ENCODE data around the gene SAMD8. TPM values are rescaled to one million over a fixed set of nuclear protein-coding genes. Genes with fewer than 3 reads are reported as not detected.

Gene SAMD8
- total and polyA plus RNA-seq, 10 of the 15 experiments (the other 5 are each of a cell fraction or from before 2014, with no cell fraction given) = 2.8 to 26.0 (median 9.3) TPM

DNA sequence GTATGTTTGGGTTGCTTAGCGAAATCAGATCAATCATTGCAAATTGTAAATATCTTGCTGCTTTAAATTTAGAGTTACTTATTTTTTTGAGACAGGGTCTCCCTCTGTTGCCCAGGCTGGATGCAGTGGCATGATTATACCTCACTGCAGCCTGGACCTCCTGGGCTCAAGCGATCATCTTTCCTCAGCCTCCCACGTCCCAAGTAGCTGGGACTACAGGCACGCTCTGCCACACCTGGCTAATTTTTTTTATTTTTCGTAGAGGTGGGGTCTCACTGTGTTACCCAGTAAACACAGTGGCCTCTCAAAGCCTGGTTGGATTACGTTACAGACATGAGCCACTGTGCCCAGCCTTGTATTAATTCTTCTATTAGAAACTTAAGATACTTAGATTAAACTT, 100.9 kb downstream of the SAMD8 start:
- Histone ChIP-seq H3K27ac (ENCODE audit: control insufficient read depth, insufficient read depth) (no peak overlapping the region; the same call in 1 of the 2 replicates), H3K36me3 (ENCODE audit: control insufficient read depth in 2 of 2, insufficient read depth in 2 of 2, low read length in 1 of 2) (peaks cover 5 to 29% of the 10 kb centered on the region in 2 experiments), H3K4me3 (peak overlapping the region; percentile 91), H3K4me1 (ENCODE audit: control insufficient read depth, insufficient read depth, low read length) (0 out of 2 replicates have a peak, but pooled peaks cover 4% of the 10 kb centered on the region), H4K20me1 (ENCODE audit: control insufficient read depth, insufficient read depth) (no peaks in the 10 kb centered on the region), H3K27me3 (replicated peaks in 1 of 2; ENCODE audit: control insufficient read depth in 2 of 2, insufficient read depth in 2 of 2, low read length in 1 of 2) (no peaks in the 10 kb centered on the region), H2AFZ (ENCODE audit: control insufficient read depth, low read depth, low read length) (no peak overlapping the region), H3K9ac (ENCODE audit: control insufficient read depth, insufficient read depth, low read length) (no peak overlapping the region), H3K4me2 (ENCODE audit: control insufficient read depth, insufficient read depth) (peak overlapping the region; percentile 83), H3K9me3 (replicated peaks; ENCODE audit: control insufficient read depth, insufficient read depth, low read length) (no peaks in the 10 kb centered on the region), H3K79me2 (ENCODE audit: control insufficient read depth, insufficient read depth, low read length) (peaks cover 55% of the 10 kb centered on the region)
- ChIA-PET SMC1A (ENCODE audit: uncharacterized antibody, unreplicated experiment) (interaction anchor here (0.7 to 2.8 kb wide), 6 partner anchors 10 to 89 kb away, joined by 3 to 9 read pairs (median 4); no protein-coding TSS in a partner anchor), CTCF (interaction anchor here (1.5 to 4.3 kb wide), 5 partner anchors 13 to 24 kb away, joined by 5 to 41 read pairs (median 21); partner anchors contain the start of gene COMTD1), POLR2A (interaction anchor here (0.7 to 2.2 kb wide), 2 partner anchors 11 to 22 kb away, joined by 3 to 11 read pairs; no protein-coding TSS in a partner anchor), RAD21 (ENCODE audit: unreplicated experiment) (interaction anchor here (1.0 to 3.3 kb wide), 3 partner anchors 8 to 25 kb away, joined by 3 to 14 read pairs (median 5); partner anchors contain the start of gene COMTD1)
- ATAC-seq = no peak
- WGBS (ENCODE audit: insufficient coverage, insufficient replicate concordance, low lambda C conversion rate, missing lambda C conversion rate) = 79% methylated on average over 6 of the region's 6 CpGs
- intact Hi-C loops (cut with micrococcal nuclease; ENCODE audit: unreplicated experiment) (no loop called here), in situ Hi-C loops (cut with MboI) (no loop called here)
- no peak for DNase-seq (ENCODE audit: low read depth, low spot score)
- no peak for TF ChIP-seq NFYB (IDR thresholded peaks at IDR 0.05; ENCODE audit: insufficient read depth, low read depth, low read length)
- TF ChIP-seq, protein P1, sequence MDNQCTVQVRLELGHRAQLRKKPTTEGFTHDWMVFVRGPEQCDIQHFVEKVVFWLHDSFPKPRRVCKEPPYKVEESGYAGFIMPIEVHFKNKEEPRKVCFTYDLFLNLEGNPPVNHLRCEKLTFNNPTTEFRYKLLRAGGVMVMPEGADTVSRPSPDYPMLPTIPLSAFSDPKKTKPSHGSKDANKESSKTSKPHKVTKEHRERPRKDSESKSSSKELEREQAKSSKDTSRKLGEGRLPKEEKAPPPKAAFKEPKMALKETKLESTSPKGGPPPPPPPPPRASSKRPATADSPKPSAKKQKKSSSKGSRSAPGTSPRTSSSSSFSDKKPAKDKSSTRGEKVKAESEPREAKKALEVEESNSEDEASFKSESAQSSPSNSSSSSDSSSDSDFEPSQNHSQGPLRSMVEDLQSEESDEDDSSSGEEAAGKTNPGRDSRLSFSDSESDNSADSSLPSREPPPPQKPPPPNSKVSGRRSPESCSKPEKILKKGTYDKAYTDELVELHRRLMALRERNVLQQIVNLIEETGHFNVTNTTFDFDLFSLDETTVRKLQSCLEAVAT (IDR thresholded peaks at IDR 0.05) = no peak
- TF ChIP-seq IRF4 (IDR thresholded peaks at IDR 0.05; ENCODE audit: low read depth, low read length) = no peak
- no peak for TF ChIP-seq CHD1 (IDR thresholded peaks at IDR 0.05; ENCODE audit: low read depth, low read length)
- no peak for TF ChIP-seq MEF2B (IDR thresholded peaks at IDR 0.05; ENCODE audit: partially characterized antibody, poor library complexity, severe bottlenecking)
- BruUV-seq (replicated peaks) = no TSS peak
- FAIRE-seq = no peak

All from GM12878 (cell line).